Stimulated activated CD4-positive, alpha-beta T cell treated with anti-CD3 and anti-CD28 coated beads, Interleukin-2, amount 100 ng/mL, for 48 hours (primary cell): ENCODE measurements around the gene COBL.

Experiments
- DNase-seq, 2 donors: peaks; one replicate each; pipeline ENCODE4 v3.0.0-alpha.2; 2020

Gene COBL

DNA sequence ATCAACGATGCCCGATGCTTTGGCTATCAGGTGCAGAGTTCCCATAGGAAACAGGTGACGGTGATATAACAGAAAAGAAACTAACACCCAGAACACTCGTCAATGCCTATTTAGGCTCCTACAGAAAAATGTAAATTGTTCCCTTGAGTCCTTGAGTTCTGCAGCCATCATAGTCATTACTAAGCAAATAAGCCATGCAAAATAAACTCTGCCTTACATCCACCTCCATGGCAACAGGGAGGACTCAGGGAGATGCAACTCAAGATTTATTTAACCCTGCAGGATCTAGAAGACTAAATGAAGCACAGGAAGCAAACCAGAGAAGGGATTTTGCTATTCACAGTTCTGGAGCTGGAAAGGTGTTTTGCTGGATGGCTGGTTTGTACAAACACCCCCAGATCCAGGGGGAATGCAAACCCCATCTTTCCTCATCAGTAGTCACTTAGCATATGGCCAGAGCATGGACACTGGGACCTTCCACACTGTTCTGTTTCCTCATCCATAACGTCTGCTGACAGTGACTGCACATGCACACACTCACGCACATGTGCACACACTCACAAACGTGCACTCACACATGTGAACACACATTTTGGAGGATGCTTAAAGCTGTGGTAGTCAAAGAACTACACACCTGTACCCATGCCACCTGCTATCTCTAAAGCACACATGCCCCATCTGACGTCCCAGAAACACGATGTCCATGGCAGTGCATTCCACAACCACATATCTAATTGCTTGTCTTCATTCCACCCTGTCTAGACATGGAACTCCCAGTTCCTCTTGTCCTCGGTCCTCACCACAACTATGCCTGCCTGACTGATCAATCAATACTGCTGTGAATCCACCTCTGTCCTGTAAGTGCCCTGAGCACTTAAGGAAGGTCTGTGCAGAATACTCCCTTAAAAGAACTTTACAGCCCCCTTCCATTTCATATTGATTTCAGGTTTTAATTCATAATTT lies 178.2 kb downstream of the COBL start:
- DNase-seq = no peak

DNA sequence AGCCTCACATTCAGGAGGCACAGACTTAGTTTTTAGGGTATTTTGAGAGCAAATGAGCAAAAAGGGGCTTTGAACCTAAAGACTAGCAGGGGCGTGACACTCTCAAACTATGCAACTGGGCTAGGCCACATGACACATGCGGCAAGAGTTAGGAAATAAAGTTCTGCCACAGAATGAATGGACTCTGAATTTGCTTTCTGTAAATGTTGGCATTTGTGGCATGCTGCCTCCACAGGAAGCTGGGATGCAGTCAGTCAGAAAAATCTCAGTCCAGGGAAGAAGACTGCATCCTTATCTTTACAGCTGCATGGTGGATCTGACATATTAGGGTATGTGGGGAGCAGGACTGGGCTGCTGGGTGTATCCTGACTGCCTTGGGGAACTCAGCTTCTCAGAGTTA lies 181.0 kb downstream of the COBL start:
- no peak for DNase-seq

DNA sequence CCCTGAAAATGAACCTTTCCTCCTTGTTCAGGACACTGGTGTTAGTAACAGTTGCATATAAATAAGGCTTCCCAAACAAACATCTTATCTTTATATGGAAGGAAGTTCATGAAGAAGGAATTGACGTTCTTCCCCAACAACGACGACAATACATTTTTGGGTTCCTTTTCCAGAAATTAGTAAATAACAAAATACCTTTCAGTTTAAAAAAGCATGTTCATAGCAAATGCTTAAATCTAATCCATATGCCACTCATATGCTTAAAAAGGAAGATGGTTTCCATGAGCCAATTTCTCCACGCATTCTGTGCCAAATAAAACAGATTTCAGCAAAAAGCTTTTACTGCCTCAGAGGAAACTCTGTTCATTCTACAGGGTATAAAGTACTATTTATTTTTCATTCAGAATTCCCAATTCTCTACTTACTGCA lies 182.6 kb downstream of the COBL start:
- DNase-seq = no peak

DNA sequence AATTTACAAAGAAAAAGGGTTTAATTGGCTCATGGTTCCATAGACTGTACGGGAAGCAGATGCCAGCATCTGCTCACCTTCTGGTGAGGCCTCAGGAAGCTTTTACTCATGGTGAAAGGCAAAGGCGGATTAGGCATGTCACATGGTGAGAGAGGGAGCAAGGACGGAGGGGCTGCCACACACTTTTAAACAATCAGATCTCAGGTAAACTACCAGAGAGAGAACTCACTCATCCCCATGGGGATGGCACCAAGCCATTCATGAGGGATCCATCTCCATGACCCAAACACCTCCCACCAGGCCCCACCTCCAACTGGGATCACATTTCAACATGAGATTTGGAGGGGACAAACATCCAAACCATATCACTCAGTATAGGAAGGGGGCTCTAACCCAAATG lies 183.9 kb downstream of the COBL start:
- no peak for DNase-seq

DNA sequence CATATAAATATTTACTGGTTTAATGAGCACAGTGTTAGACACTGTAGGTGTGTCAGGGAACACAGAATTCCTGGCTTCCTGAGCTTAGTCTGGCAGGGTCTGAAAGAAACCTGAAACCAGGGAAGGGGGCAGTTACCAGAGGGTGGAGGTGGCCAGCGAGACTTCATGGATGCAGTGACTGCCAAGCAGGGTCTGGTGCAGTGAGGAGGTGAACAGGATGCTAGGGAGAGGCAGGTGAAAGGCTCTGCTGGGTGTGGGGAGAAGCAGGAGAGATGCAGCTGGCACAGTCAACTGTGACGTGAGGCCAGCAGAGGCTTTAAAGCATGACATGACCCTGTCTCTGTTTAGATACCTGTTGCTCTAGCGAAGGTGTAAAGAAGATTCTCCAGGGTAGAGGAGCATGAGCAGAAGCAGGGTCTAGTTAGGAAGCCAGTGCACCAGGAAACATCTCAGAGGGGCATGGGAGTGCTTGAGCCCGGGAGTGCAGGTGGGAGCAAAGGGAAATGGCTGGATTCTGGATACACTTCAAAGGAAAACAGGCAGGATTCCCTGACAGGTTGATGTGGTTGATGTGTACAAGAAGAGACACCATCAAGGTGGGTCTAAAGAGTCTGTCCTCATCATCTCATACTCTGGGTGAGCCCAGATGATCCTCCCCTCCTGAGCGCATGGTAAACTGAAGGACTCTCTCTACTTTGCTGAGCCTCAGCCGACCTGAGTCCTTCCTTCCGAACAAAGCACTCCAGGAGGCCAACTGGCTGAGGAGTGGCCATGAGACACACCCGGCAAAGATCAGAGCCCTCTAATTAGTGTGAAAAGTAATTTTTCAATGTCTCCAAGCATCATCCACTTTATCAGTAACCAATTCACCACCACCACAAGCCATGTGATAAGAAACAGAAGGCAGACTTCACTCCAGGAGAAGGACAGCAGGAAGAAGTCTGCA lies 186.8 kb downstream of the COBL start:
- no peak for DNase-seq

DNA sequence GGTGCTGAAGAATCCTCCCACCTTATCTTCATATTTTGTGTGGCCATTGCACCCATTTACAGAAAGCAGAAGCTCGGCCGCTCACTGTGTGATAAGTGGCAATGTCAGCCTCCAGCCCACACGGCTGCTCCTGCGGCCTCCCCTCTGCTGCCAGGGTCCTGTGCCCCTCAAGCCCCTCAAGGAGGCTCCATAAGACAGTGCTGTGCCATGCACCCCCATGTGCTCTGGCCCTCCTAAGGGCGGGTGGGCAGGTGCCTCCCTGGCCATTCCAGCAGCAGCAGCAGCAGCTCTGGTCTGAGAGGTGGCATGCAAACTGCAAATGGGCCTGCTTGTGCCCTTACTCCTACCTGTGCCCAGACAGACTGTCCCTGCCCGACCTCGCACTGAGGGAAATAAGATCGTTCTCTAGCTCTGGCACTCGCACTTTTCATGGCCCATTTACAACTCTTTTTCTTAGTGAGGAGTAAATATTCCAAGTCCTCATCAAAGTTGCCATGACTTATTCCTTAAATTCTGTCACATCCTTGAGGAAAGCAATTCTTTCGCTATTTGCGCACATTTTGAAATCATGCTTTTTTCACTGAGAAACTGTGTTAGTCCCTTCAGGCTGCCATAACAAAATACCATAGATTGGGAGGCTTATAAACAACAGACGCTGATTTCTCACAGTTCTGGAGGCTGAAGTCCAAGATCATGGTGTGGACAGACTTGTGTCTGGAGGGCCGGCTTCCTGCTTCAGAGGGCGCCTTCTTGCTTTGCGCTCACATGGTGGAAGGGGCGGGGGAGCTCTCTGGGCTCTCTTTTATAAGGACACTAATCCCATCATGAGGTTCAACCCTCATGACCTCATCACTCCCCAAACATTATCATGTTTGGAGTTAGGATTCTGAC lies 187.8 kb downstream of the COBL start:
- no peak for DNase-seq

DNA sequence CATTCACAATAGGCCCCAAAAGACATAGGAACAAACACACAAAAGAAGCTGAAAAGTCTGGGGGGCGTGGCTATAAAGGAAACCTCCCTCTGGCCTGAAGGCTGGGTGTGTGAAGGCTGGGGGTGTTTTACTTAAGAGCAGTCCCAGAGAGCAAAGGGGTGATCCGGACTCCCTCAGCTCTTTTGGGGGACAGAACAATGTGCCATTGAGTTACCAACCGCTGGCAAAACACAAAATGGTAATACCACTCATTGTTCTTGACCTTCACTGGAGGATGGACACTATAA lies 189.0 kb downstream of the COBL start:
- DNase-seq = no peak

DNA sequence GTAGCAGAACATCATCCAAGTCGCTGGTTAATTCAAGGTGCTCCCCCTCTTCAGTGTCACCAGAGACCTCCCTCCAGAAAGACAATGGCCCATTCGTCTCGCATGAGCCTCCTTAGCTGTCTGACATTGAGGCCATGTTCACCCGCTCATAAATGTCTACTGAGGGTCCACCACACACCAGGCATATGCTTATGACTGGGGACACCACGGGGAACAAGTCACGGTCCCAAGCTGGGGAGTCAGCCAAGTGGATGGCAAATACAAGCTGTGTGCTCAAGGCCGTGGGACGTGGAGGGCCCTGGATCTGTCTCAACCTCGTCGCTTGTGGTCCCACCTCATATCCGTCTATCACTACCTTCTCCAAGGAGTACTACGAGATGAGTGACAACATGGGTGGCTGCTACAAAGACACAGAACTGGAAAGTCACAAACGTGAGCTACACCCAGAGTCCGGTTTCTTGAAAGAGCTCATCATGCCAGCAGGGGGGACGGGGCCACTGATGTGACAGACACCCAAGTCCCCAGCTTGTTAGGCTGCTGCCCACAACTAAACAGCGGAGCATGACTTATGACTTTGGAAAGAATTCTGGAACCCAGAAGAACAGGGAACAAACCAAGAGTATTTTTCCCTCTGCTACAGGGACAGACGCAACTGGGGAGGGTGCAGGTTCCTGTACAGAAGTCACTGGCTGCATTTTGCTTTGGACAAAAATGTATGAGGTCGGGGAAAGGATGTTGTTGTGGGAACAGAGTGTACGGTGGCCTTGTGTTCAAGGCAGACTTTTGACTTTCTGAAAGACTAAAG lies 189.6 kb downstream of the COBL start:
- no peak for DNase-seq

DNA sequence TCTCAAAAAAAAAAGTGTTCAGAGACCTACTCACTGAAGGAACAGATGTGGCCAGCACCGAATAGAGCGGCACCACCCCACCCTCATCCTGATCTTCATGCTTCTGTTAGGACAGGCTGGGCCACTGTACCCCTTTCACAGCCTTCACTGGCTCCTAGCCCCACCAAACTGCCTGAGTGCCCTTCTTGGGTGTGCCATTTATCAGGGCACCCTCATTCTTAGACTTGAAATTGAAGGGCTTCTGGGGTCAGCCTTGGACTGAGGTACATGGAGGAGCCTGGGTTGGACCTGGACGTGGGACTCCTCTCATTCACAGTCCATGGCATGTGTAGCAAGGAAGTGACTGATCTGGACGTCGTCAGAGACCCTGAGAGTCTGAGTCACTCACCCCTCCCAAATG lies 190.3 kb downstream of the COBL start:
- no peak for DNase-seq

DNA sequence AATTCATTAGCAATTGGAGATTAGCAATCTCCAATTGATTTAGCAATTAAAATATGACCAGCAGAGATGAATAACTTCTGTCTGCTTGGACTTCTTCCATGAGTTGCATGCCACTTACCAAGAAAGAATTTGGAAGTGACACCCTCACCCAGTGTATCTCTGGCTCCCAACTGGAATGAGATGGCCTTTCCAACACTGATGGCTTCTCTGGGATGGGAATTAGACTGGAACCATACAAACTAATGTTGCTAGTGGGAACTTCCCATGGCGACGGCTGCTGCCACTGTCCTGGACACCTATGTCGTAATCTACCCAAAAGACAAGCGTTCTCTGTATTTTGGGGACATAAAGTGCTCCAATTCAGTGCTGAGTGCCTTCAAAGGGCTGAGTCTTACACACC lies 192.3 kb downstream of the COBL start:
- no peak for DNase-seq

DNA sequence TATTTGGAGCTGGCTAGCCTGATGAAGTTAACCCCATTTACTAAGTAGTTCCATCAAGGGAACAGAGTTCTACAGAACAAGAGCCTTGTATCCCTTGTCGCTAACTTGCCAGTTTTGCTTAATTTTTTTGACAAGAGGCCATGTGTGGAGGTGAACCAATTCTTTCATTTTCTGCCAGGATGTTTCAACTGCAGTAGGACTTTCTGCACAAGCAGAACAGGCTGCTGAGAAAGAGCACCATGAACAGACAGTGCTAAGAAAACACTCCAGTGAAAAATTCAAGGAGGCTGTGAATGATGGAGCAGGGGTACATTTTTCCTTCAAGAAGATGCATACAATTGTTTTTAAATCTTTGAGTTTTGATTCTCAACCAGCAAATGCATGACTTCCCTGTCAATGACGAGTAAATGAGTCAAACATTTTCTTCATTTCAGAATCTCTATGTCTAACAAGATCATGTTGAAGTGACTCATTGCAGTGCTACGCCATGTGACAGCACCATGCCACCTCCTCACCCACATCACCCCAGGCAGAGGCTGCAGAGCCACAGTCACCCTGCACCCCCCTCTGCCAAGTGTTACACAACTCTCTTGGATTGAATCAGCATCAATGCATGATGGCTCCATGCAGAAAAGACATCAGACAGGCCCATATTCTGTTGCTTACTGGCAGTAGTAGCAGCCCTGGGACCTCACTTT lies 193.1 kb downstream of the COBL start:
- peak; percentile 54 to 63 for DNase-seq

DNA sequence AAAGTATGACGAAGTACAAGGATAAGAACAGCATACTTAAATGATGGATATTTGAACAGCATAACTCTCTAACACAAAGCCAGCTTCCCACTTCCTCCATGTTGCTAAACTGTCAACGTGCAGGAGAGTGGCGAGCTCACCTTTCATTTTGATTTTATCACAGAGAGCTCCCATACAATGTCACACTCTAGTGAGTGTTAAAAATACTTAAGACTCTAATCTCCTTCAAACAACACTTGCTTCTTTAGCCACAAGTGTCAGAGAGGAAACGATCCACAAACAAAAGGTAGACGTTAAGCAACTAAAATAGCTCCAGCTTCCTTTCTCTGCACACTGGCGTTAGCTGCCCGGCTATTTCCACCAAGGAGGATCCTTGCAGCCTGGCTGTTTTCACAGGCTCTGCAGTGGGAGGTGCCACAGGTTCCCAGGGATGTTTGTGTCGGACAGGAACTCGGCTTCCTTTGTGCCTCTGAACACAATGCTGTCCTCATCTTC lies 194.6 kb downstream of the COBL start:
- no peak for DNase-seq

DNA sequence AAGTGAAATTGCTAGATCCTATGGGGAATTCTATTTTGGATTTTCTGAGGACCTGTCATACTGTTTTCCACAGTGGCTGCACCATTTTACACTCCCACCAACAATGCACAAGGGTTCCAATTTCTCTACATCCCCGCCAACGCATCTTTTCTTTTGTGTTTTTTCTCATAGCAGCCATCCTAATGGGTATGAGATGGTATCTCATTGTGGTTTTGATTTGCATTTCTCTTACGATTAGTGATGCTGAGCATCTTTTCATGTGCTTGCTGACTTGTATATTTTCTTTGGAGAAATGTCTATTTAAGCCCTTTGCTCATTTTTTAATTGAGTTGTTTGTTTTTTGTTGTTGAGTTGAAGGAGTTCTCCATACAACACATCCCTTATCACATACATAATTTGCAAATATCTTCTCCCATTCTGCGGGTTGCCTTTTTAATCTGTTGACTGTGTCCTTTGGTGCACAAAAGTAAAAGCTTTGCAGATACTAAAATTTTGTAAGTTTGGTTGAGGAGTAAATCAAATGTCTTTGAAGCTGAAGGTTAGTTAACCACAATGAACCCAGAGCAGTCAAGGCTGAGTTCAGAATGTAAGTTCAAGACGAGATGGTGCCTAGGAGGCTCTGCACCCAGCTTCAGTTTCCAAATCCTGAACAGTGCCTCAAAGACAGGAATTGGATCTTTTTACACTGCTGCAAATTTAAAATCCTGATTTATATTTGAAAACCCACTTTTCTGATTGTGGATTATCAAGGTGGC lies 195.4 kb downstream of the COBL start:
- DNase-seq = no peak

DNA sequence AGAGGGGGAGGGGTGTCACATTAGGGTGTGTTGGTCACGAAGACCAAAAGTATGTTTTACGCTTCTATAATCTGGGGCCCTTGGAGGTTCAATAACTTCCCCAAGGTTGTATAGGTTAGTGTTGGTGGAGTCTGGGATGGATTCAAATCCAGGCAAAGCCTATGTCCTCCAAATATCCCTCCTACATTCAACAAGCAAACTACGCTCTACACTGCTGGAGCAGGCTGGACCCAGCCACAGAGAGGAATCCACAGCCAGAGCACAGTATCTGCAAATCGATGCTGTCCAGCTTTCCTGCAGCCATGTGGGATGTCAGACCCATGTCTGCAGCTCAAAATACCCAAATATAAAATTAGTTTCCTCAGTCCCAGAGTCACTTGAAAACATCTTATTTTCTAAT lies 198.0 kb downstream of the COBL start:
- no peak for DNase-seq

DNA sequence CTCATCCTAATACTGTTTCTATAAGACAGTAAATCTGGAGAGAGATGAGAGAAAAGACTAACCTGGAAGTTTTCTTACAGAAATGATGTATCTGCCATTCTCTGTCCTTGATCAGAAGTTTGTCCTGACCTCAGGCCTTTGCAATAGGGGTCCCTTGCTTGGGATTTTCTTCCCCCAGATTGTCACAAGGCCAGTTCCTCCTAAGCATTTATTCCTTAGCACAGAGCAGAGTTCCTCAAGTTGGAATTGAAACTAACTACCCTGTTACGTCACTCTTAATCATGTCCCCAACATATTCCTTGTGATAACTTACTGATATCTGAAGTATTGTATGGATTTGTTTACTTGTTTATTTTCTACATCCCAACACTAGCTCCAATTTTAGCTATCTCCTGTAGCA lies 202.1 kb downstream of the COBL start:
- DNase-seq = no peak

DNA sequence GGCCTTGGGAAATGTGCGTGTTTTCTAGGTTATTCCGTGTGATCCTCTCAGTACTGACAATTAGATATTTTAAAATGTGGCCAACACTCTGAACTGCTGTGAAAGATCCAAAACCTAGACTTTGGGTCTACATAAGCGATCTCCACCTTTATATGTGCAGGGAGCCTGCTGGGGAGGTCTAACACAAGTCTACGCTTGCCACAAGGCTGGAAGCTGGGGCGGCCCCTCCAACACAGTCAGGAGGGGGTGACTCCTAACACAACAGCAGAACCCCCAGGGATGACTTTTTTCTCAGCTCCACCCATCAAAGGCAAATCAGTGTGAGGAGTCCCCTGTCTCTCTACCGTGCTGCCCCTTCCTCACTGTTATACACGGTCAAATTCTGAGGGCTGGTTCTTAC lies 202.6 kb downstream of the COBL start:
- no peak for DNase-seq

DNA sequence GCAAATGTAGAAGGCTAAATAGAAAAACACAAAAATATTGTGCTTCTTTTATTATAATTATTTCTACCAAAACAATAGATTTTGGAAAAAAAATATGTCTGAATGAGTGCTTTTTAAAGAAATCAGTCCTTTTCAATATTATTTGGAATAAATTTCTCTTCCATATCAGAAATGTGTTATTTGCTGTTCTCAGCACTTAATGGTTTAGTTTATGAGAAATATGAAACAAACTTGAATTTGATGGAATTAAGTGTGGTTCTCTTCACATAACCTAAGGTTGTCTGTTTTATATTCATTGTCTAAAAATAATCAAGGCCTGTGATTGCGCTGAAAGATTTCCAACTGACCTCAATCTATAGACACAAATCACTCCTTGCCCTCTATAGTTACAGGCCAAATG lies 203.0 kb downstream of the COBL start:
- no peak for DNase-seq

DNA sequence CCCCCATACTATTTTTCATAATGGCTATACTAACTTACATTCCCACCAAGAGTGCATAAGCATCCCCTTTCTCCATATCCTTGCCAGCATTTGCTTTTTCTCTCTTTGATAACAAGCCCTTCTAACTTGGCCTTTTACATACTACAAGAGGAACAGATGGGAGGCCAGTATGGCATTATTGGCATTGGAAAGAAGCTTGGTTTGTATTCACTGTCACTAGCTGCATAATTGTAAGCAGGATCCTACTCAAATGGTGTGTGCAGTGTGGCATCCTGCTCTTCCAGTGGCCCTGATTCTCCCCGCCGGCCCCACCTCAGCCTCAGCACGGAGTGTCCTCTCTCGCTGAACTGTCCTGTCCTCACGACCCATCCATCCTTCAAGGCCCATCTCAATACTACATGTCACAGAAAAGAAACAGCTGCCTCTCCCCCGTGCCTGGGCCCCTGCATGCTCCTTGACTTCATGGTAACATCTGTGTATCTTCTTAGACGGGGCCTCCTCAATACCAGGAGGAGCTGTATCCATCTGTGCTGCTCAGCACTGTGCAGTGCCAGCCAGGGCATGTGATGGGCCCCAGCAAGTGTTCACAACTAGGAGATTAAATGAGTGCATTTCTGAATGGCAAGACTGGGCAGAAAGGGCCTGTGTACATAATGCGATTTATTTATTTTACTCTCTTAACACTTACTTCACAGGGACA lies 205.2 kb downstream of the COBL start:
- DNase-seq = no peak

DNA sequence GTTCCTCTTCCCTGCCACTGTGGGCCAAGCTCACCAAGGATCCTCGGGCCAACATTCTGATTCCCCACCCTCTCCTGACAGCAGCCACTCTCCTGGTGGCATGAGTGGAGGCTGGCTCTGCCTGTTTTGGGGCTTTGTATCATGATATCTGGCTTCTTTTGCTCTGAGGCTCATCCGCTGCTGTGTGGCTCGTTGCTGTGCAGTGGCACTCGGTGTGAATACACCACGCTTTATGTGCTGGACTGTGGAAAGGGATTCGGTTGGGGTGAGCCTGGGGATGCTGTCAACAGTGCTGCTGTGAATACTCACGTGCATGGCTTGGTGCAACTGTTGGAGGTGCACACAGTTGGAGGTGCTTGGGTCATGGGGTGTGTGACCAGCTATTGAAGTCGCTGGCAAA lies 208.5 kb downstream of the COBL start:
- no peak for DNase-seq

DNA sequence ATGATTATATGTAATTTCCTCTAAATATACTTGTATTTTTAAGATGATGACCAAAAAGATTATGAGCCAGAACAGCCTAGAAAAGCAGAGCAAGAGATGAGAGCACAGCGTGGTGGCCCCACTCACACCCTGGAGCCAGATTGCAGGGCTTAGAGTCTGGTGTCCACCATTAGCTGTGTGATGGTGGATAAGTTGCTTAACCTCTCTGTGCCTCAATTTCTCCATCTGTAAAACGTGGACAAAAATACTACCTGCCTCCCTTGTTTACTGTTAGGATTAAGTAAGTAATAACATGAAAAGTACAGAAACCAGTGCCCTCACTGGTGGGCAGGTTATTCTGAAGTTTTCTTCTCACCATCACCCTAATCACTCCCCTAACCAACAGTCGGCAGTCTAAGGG lies 212.3 kb downstream of the COBL start:
- DNase-seq = no peak
